Hepatocyte (in vitro differentiated cells): ENCODE measurements around the gene CCDC183.

Experiments
- CTCF ChIP-seq: fragments of 200-600 bp; sonication (generic); IDR thresholded peaks from 2 replicates; pipeline ENCODE4 v1.5.1; 2016; ENCODE audit warnings: antibody characterized with exemption, mild to moderate bottlenecking; ENCODE audit not compliant: poor library complexity
- EZH2phosphoT487 ChIP-seq: fragments of 200-600 bp; sonication (generic); IDR thresholded peaks from one replicate; pipeline ENCODE4 v1.6.1; 2018; ENCODE audit warnings: antibody characterized with exemption, mild to moderate bottlenecking, low read depth, moderate library complexity; ENCODE audit not compliant: unreplicated experiment, severe bottlenecking

DNA sequence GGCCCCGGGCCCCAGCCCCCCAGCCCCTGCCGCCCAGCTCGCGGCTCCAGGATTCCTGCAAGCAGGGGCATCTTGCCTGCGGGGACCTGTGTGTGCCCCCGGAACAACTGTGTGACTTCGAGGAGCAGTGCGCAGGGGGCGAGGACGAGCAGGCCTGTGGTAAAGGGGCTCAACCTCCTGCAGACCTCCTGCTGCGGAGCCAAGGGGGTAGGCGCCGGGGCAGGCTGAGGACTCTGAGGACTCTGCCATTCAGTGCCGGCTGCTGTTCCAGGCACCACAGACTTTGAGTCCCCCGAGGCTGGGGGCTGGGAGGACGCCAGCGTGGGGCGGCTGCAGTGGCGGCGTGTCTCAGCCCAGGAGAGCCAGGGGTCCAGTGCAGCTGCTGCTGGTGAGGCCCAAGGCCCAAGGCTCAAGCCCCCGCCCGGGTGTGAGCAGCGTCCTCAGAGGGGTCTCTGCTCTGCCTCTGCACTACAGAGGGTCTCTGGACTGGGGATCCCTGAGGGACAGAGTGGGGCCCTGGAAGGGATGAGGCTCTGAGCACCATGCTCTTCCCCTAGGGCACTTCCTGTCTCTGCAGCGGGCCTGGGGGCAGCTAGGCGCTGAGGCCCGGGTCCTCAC is 59.4 kb downstream of the CCDC183 start:
- TF ChIP-seq CTCF (no peak), EZH2phosphoT487 (no peak)
